Lung (tissue), 12 donors: Measurements from ENCODE around the gene RAET1G. TPM values are rescaled to one million over a fixed set of nuclear protein-coding genes. Genes with fewer than 3 reads are reported as not detected.
"Not testable (repeated sequence)": the region's sequence is repeated elsewhere in the genome, so short reads cannot be mapped to it uniquely, and the experiment has no call there.

Experiments
- ATAC-seq: fragments of 200-7000 bp; cut with Tn5 transposase; one replicate; pipeline ENCODE4 v1.9.1; 2020; ENCODE audit warnings: moderate number of reproducible peaks; ENCODE audit not compliant: insufficient read depth, low FRiP score
- DNase-seq, 3 donors: peaks; one replicate each; pipeline ENCODE4 v3.0.0-alpha.2; 2013 to 2017
- H3K27ac ChIP-seq, 2 donors: one replicate each; pipeline ENCODE4 v1.5.1; 2013; ENCODE audit warnings: mild to moderate bottlenecking in 2 of 2, moderate library complexity in 2 of 2, control low read depth in 1 of 2, inconsistent platforms in 1 of 2, low read depth in 1 of 2, low read length in 1 of 2
- H3K27me3 ChIP-seq, 3 donors: one replicate each; pipeline ENCODE4 v1.5.1; 2013; ENCODE audit warnings: low read length in 2 of 3; ENCODE audit not compliant: control insufficient read depth in 3 of 3, insufficient read depth in 3 of 3
- H3K36me3 ChIP-seq, 4 donors: one replicate each; pipeline ENCODE4 v1.5.1; 2013; ENCODE audit warnings: low read length in 4 of 4, mild to moderate bottlenecking in 1 of 4, moderate library complexity in 1 of 4; ENCODE audit not compliant: control insufficient read depth in 4 of 4, insufficient read depth in 4 of 4
- H3K4me1 ChIP-seq, 5 donors: one replicate each; pipeline ENCODE4 v1.5.1; 2013; ENCODE audit warnings: low read length in 5 of 5, mild to moderate bottlenecking in 2 of 5, moderate library complexity in 1 of 5; ENCODE audit not compliant: control insufficient read depth in 5 of 5, insufficient read depth in 5 of 5
- H3K4me3 ChIP-seq: one replicate; pipeline ENCODE4 v1.5.1; 2013; ENCODE audit warnings: mild to moderate bottlenecking, control low read depth, moderate library complexity
- H3K9ac ChIP-seq, 2 donors: one replicate each; pipeline ENCODE4 v1.5.1; 2013; ENCODE audit warnings: low read length in 2 of 2, control low read depth in 1 of 2; ENCODE audit not compliant: insufficient read depth in 1 of 2
- H3K9me3 ChIP-seq, 4 donors: one replicate each; pipeline ENCODE4 v1.5.1; 2013; ENCODE audit warnings: low read length in 3 of 4, mild to moderate bottlenecking in 1 of 4, moderate library complexity in 1 of 4; ENCODE audit not compliant: control insufficient read depth in 4 of 4, insufficient read depth in 3 of 4
- whole genome bisulfite sequencing, 2 donors: extraction: QIAGEN DNeasy Blood & Tissue Kit; methylation state at CpG; one replicate each; pipeline ENCODE4 v1.1.7; 2013; 5-methylcytosine and 5-hydroxymethylcytosine counted together
- polyA plus RNA-seq, 2 donors: library from polyadenylated mRNA; stranded (reverse); fragments of 200-250 nt; gene quantifications; one replicate each; pipeline ENCODE4 v1.2.1, GENCODE V29; 2013
- total RNA-seq, 2 donors: library from RNA; depleted of rRNA in 1 of 2; stranded (reverse); fragments of >200 nt in 1 of 2; gene quantifications; one replicate each; pipeline ENCODE4 v1.2.1, GENCODE V29; 2014 to 2021
- TF ChIP-seq, protein P1 (sequence below): IDR thresholded peaks from 2 replicates; pipeline ENCODE4 v1.5.1; 2012; ENCODE audit warnings: mild to moderate bottlenecking; ENCODE audit errors: control extremely low read depth, extremely low read depth
- donor health status: control.
- donor health status: control.
- donor health status: Bipolar disorder and iron deficiency.
- donor health status: healthy.
- donor health status: DM: yes; HTN: yes; CAD: no.

RAET1G gene
- total and polyA plus RNA-seq, 4 donors, result 0.32 to 1.8 (median 0.99) TPM

DNA sequence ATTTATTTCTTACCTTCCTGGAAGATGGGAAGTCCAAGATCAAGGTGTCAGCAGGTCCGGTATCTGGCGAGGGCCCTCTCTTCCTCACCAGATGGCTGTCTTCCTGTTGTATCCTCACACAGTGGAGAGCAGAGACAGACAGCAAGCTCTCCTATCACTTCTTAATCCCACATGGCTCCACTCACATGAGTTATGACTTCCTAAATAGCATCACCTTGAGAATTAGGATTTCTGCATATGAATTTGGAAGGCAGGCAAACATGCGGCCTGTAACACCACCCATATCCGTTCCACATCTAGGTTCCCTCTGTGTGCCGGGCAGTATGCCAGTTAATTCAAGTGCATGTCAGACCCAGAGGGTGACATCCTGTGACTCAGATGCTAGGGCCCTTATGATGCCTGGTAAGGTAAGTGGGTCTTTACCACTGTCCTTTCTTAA lies 27.1 kb downstream of the RAET1G start:
- Histone ChIP-seq H3K4me3 (no peak overlapping the region), H3K27me3 (no peaks in the 10 kb centered on the region), H3K9ac (no peak overlapping the region), H3K36me3 (no peaks in the 10 kb centered on the region), H3K27ac (peak overlapping the region in 1 of 2 donors; percentile 81), H3K9me3 (no peaks in the 10 kb centered on the region), H3K4me1 (peaks cover 3 to 18% (median 12%) of the 10 kb centered on the region in 5 donors)
- WGBS, 2 donors, result 26 to 33% methylated on average over 5 of the region's 5 CpGs
- ATAC-seq (no peak), DNase-seq (peak in 2 of 3 donors; percentile 36 to 48)
- TF ChIP-seq, protein P1, sequence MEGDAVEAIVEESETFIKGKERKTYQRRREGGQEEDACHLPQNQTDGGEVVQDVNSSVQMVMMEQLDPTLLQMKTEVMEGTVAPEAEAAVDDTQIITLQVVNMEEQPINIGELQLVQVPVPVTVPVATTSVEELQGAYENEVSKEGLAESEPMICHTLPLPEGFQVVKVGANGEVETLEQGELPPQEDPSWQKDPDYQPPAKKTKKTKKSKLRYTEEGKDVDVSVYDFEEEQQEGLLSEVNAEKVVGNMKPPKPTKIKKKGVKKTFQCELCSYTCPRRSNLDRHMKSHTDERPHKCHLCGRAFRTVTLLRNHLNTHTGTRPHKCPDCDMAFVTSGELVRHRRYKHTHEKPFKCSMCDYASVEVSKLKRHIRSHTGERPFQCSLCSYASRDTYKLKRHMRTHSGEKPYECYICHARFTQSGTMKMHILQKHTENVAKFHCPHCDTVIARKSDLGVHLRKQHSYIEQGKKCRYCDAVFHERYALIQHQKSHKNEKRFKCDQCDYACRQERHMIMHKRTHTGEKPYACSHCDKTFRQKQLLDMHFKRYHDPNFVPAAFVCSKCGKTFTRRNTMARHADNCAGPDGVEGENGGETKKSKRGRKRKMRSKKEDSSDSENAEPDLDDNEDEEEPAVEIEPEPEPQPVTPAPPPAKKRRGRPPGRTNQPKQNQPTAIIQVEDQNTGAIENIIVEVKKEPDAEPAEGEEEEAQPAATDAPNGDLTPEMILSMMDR, result no peak

- H3K36me3 ChIP-seq, result no peaks in the 10 kb centered on the region
- TF ChIP-seq, protein P1, result no peak
- peak; percentile 77 to 87 (median 85) for DNase-seq
- H3K9me3 ChIP-seq, result no peaks in the 10 kb centered on the region
- peaks cover 3 to 18% (median 12%) of the 10 kb centered on the region in 5 donors for H3K4me1 ChIP-seq
- H3K9ac ChIP-seq, result no peak overlapping the region
- no peaks in the 10 kb centered on the region for H3K27me3 ChIP-seq
- peak overlapping the region in 1 of 2 donors; percentile 54 for H3K27ac ChIP-seq
- peak; percentile 76 for ATAC-seq
- 31 to 52% methylated on average over 7 of the region's 7 CpGs for WGBS, 2 donors
- H3K4me3 ChIP-seq, result no peak overlapping the region
Measured at GRCh38 chr6:149895048-149895590, 27.8 kb downstream of the RAET1G start.

GRCh38 chr6:149891864-149892263 lies 31.1 kb downstream of the RAET1G start:
- H3K4me1 ChIP-seq, result peaks cover 3 to 18% (median 12%) of the 10 kb centered on the region in 5 donors
- DNase-seq, ATAC-seq, H3K36me3 ChIP-seq, H3K4me3 ChIP-seq, H3K9ac ChIP-seq, H3K27ac ChIP-seq, H3K9me3 ChIP-seq, H3K27me3 ChIP-seq: not testable (repeated sequence)
- WGBS, 2 donors, result 90 to 95% methylated on average over 6 of the region's 6 CpGs

- H3K27ac ChIP-seq, result no peak overlapping the region
- no peaks in the 10 kb centered on the region for H3K36me3 ChIP-seq
- DNase-seq (no peak), ATAC-seq (no peak)
- no peaks in the 10 kb centered on the region for H3K9me3 ChIP-seq
- TF ChIP-seq, protein P1, result no peak
- no peak overlapping the region for H3K9ac ChIP-seq
- no peaks in the 10 kb centered on the region for H3K27me3 ChIP-seq
- peaks cover 3 to 15% (median 7%) of the 10 kb centered on the region in 5 donors for H3K4me1 ChIP-seq
- 86 to 90% methylated on average over 3 of the region's 3 CpGs for WGBS, 2 donors
- no peak overlapping the region for H3K4me3 ChIP-seq
Measured at GRCh38 chr6:149891259-149891658, 31.7 kb downstream of the RAET1G start.
